HTERT RPE-1 (cell line): ENCODE data around the gene ELF1.

Source experiments
- in situ Hi-C: fragments of 300-500 bp; cut with MboI; formaldehyde crosslinking; loops from 4 replicates; pipeline ENCODE4 v1.14.3; 2020; ENCODE audit warnings: low sequenced_read_pairs

The ELF1 gene

DNA sequence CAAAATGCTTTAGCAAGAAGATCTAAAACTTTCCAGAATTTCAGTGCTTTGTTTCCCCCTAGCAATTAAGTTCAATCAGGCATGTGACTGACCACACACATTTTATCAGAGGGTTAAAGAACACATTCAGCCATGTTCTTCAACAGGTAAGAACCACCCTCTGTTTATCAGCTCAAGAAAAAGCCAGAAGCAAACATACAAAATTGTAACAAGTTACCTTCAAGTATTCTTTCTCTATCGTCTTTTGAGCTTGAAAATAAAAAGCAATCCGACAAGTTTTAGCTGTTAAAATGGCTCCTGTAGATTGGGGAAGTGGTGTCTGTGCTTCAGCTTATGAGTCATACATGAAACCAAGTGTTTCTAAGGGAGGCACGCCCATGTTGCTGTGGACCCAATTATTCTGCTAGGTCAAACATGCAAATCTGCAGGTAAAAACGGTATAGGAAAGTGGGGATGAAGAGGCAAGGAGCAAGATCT, at the start of gene ELF1:
Gene ELF1, minus strand, starts transcription at position 306 of the 477 bp plus-strand sequence. CDS start 37,262 bp downstream, outside the sequence.
- in situ Hi-C loops: no loop called here

DNA sequence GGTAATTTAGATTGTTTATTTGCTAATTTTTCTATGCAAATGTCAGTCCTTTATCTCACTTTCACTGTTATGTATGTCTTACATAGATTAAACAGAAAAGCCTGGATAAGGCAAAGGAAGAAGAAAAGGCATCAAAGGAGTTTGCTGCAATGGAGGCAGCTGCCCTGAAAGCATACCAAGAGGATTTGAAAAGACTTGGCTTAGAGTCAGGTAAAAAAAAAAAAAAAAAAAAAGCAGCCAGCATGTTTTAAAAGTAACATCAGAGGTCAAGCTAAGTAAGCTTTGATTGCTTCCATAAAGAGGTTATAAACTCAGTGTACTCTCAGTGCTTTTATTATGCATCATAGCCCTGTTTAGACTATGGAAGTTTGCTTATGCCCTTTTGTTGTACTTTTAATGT, 46.0 kb upstream of the ELF1 start:
- in situ Hi-C loops: no loop called here

DNA sequence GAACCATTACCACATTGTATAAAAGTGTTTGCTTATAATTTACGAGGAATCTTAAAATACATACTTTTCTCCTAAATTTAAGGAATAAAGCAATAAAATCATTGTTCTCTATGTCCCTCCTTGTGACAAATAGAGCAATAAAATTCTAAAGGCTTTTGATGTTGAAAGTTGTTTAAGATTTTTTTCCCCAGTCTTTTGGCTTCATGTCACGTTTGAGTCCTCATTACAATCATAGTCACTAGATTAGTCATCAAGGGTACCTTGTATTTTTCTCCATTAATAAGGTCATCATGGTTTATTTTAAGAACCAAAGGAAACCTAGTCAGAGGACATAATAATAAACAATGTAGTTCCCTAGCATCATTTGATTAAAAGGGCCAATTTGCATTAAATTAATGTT, 45.4 kb upstream of the ELF1 start:
- in situ Hi-C loops: no loop called here

GRCh38 chr13:41061914-41062837, 43.1 kb upstream of the ELF1 start:
- in situ Hi-C loops: no loop called here

GRCh38 chr13:41061075-41061913, 42.2 kb upstream of the ELF1 start, which contains the start of gene WBP4:
Gene WBP4 (plus strand): TSS chr13:41061509. CDS start chr13:41061674, 165 bp downstream.
- in situ Hi-C loops: no loop called here

DNA sequence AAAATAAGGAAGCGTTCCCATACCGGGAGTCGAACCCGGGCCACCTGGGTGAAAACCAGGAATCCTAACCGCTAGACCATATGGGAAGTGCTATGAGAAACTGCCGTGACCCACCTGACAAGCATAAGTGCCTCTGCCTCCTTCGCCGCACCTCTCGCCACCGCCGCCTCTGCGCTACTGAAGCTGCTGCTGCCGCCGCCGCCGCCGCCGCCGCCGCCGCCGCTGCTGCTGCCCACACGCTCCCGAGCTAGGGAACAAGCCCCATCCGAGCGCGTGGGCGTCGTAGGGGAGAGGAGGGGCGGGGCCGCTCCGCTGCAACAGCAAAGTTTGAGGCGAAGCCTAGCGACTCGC, 41.6 kb upstream of the ELF1 start:
- in situ Hi-C loops: no loop called here

- in situ Hi-C loops: no loop called here
Observed at GRCh38 chr13:41060082-41060723, 41.1 kb upstream of the ELF1 start.

- in situ Hi-C loops: no loop called here
Observed at GRCh38 chr13:41059456-41060081, 40.5 kb upstream of the ELF1 start.

- in situ Hi-C loops: no loop called here
Observed at GRCh38 chr13:41058295-41059070, 39.4 kb upstream of the ELF1 start.

DNA sequence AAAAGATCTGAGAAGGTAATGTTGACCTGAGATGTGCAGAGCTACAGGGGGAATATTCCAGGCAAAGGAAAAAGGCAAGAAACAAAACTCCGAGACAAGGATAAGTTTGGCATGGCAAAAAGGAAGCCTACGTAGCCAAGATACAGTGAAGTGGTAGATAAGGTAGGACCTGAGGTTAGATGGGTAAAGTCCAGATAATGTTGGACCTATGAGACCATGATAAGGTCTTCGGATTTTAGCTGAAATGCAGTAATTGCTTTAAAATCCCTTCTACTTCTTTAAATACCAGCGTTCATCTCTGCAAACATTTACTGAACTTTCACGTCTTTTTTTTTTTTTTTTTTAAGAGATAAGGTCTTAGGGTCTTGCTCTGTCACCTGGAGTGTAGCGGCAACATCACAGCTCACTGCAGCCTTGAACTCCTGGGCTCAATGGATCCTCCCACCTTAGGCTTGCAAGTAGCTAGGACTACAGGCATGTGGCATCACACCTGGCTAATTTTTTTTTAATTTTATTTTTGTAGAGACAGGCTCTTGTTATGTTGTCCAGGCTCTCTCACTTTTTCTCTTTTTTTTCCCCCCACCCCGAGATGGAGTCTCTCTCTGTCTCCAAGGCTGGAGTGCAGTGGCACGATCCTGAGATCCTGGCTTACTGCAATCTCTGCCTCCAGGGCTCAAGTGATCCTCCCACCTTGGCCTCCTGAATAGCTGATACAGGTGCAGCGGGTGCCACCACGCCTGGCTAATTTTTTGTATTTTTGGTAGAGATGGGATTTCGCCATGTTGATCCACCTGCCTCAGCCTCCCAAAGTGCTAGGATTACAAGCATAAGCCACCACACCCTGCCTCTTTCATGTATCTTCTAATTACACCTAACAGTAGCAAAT, 38.0 kb upstream of the ELF1 start:
- in situ Hi-C loops: no loop called here

DNA sequence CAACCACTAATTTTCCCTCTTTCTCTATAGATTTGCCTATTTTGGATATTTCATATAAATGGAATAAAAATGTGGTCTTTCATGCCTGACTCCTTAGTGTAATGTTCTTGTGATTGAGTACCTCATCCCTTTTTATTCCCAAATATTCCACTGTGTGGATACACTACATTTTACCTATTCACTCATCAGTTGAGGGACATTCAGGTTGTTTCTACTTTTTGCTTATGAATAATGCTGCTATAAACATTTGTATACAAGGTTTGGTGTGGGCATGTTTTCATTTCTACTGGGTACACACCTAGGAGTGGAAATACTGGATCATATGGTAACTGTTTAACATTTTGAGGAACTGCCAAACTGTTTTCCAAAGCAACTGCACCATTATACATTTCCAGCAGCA, 37.1 kb upstream of the ELF1 start:
- in situ Hi-C loops: no loop called here

DNA sequence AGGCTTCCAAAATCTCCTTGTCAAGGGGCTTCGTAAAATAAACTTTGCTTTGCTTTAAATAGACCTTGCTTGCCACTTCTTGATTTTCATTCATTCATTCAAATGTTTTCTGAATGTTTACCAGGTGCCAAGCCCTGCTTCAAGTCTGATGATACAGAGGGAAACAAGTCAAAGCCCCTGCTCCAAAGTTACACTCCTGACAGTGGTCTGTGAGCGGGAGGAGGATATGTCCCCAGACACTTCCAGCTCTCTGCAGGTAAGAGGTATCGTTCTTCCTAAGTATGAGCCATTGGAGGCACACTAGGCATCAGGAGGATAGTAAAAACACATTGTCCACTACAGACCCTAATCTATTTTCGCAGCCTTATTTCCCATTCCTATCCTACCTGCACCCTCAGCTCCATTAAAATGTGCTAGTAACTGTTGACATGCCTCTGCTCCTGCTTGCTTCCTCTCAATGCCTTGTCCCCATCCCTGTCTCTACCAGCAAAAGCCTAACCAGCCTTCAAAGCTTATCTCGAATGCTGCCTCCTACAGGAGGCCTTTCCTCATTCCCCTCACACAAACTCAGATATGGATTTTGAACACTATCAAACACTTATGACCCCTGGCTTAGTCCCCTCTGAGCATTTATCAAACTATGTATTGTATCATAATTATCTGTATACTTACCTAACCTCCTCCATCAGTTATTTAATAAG, 36.0 kb upstream of the ELF1 start:
- in situ Hi-C loops: no loop called here

- in situ Hi-C loops: no loop called here
Observed at GRCh38 chr13:41054212-41054877, 35.2 kb upstream of the ELF1 start.

- in situ Hi-C loops: no loop called here
Observed at GRCh38 chr13:41053384-41053826, 34.3 kb upstream of the ELF1 start.

- in situ Hi-C loops: no loop called here
Observed at GRCh38 chr13:41052441-41052840, 33.3 kb upstream of the ELF1 start.

DNA sequence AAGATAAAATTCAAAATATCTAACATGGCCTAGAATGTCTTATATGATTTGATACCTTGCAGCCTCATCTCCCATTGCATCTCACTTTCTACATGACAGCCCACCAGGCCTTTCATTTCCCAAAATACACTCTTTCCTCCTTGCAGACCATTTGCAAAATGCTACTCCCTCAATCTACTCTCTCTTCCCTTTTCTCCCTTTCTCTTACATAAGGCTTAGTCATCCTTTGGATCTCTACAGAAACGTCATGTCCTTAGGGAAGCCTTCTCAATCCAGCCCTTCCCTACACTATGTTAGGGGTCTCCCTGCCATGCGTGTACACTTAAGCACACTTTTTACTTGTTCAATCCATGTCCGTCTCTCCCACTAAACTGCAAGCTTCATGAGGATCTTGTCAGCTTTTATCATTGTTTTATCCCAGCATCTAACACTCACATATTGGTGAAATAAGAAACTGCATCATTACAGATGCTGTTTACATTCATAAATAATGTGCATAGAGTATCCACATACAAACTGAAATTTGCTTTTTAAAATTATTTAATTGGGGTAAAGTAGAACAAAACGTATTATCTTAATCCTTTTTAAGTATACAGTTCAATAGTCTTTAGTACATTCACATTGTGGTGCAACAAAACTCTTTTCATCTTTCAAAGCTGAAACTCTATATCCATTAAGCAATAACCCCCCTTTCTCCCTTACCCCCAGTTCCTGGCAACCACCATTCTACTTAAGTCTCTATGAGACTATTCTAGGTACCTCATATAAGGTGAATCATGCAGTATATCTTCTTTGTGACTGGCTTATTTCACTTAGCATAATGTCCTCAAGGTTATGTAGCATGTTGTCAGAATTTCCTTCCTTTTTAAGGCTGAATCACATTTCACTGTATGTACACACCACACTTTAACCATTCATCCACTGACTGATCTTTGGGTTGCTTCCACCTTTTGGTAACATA, 30.6 kb upstream of the ELF1 start:
- in situ Hi-C loops: no loop called here

DNA sequence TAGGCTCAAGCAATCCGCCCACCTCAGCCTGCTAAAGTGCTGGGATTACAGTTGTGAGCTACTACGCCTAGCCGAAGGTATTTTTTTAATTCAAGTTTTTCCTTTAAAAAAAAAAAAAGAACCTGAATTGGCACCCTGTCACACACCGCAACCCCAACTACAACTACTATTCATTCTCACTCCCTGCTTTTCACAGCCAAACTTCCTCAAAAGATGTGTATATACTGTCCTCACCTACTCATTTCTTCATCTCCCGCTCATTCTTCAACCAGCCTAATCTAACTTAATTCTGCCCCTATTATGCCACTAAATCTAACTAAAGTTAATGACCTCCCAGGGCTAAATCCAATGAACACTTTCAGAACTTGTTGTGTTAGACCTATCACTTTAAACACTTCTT, 29.5 kb upstream of the ELF1 start:
- in situ Hi-C loops: no loop called here
